Middle frontal gyrus (tissue), 1 donor: ENCODE measurements around the gene DLL4.

ENCODE experiments used
- DNase-seq: peaks from one replicate; pipeline ENCODE4 v3.0.0-alpha.2; 2015; ENCODE audit warnings: low spot score; ENCODE audit errors: extremely low spot score

DLL4 gene

DNA sequence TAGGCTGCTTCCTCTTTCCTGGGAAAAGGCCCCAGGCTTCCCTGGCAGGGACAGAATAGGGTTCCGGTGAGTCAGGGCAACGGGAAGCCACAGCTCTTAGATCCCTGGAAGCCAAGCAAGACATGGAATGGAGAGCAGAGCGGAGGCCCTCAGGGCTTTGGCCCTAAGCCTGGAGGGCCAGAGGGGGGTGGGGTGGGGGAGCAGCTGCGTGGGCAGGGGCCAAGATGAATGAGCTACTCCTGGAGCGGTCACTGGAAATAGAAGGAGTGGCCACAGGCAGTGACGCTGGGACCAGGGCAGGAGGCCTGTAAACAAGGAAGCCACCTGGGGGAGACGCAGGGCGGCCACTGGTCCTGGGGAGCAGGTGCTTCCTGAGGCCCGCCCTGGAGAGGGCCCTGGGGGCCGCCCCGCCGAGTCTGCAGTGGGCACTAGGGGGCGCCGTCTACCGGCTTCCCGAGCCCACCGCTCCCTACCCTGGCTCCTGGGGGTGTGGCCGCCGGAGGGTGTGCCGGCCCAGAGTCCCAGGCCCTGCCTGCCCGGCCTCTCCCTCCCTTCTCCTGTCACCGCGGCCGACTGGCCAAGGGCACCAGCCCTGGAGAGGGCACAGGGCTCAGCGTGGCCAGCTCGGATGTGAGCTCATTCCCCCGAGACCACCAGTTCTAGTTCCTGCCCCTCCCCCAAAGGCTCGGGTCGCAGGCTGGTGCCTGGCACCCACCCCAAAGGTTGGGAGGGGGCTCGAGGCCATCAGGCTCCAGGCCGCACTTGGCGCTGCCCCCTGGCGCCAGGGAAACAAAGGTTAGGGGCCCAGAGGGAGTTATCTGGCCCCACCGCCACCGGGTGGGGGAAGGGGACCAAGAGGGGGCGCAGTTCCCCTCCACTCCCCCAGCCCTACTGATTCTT is 22.8 kb upstream of the DLL4 start:
- DNase-seq: no peak

DNA sequence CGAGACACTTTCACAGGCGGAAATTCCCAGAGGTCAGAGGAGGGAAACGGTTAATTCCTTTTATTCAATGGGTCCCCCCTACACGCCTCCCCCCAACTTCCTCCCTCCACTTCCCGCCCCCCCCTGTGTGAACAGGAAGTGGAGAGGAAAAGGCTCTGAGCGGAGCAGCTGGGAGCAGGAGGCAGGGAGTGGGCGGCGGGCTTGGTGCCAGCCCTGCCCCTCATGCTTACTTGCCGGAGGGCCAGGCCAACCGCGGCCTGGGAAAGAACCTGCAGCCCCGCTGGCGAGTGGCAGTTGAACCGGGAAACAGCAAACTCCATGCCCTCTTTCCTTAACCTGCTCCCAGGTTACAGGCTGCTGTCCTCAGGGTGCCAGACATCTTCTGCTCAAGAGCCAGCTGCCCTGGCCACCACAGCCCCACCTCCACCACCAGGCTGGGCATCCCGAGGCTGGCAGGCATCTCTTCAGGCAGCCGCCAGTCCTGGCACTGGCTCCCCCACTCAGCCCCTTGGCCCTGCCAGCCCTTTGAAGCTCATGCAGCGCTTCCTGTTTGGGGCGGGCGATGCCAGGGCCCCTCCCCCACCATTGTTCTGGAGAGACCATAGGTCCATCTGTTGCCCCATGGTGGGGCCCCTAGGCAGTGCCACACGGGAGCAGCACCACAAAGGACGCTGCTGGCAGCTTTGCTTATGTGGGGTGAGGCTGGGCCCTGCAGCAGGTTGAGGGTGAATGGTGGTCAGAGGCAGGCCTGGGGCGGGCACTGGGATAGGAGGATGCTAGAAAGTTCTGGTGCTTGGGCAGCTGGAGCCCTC is 21.9 kb upstream of the DLL4 start:
- DNase-seq: no peak

DNA sequence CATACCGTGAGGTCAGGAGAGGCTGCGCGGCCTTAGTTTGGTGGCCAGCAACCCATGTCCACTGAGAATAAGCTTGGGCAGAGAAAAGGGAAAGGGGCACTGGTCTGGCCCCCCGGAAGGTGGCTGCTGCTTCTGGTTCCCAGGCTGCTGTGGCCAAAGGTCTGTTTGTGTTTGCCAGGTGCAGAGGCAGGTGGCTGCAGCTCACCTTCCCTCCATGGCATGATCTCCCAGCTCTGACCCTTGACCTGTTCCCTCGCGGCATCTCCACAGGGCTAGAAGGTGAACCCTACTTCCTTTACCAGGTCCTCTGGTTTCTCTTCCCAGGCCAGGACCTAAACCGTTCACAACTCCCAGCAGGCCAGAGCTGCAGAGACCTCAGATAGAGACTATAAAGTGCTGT is 21.0 kb upstream of the DLL4 start:
- no peak for DNase-seq

DNA sequence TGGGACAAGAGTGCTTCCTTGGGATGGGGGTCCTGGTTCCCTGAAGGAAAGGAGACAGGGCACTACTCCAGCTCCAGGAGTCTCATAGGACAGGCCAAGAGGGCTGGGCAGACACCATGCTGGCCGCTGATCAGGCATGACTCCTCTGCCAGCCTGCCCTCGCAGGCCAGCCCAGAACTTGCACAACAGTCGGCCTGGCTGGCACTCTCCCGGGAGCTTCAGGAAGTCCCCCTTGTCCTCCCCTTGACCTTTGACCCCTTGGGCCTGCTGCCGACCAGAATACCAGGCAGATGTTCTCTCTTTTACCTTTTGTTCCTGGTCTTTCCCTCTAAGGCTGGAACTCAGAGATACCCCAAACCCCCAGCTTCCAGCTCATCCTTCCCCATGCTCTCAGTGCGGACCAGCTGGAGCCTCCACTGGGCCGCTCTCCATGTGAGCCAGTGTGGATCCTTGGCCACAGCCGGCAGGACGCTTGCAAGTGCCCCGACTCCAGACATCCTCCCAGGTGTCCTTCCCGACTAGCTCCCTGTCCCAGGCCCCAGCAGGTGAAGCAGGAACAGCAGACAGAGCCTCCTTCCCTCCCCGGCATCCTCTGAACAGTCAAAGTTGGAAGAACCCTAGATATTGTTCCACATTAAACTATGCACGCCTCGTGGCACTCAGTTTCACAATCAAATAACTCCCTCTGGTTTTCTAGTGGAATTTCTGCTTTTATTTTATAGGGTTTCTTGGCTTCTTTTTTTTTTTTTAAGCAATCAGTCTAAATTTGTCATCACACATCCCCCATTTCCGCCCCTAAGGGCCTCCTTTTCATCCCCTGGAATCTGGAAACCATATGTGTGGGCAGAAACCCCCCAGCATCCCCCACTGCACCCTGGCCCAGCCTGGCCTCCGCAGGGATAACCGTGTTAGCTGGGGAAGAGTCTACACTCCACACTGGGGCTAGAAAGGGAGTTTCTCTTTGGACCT is 19.2 kb upstream of the DLL4 start:
- DNase-seq: no peak

DNA sequence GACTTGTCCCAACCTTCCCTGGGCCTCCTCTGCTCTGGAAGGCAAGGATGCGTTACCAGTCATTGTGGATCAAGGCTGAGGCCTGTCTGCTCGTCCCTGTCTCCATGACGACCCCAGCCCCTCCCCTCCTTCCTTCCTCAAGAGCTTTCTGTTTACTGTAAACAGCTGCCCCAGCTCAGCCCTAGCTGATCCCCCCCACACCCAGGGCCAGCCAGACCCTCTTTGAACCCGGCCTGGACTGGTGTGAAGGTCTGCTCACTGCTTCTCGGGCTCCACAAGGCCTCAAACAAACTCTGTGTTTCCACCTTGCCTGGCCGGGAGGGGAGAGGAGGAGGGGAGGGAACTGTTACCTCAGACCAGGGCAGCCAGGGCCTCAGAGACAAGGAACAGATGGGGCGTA is 18.0 kb upstream of the DLL4 start:
- DNase-seq: no peak

DNA sequence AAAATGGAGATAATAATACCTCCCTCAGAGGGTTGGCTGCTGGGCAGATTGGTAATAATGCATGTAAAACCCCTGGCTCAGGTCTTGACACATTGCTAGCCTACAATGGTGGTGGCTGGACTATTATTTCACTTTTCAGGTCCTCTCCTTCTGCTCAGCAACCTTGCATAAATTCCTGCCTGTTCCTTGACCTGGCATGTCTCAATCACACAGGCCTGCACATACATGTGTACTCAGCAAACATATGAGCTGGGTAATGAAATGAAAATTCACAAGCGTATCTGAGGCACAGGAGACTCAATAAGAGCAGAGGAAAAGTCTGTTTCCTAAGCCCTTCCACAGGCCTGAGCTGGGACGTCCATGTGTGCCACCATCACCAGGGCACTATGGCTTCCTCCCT is 17.4 kb upstream of the DLL4 start:
- DNase-seq: no peak

DNA sequence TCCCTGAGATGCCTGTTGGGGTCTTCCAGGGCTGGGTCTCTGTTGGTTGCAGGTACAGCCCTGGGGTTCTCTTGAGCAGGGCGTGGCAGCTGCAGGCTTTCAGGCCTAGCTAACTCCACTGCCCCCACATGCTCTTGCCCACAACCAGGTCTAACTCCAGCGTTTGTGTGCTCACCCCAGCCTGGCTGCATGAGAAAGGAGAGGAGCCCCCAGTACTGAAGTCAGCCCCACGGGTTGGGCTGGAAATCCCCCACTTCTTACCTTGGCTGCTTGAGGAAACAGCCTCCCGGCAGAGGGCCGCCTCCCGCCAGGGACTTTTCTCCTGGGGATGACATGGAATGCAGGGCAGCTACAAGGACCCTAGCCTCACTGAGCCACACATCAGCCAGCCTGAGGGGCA is 16.7 kb upstream of the DLL4 start:
- no peak for DNase-seq

DNA sequence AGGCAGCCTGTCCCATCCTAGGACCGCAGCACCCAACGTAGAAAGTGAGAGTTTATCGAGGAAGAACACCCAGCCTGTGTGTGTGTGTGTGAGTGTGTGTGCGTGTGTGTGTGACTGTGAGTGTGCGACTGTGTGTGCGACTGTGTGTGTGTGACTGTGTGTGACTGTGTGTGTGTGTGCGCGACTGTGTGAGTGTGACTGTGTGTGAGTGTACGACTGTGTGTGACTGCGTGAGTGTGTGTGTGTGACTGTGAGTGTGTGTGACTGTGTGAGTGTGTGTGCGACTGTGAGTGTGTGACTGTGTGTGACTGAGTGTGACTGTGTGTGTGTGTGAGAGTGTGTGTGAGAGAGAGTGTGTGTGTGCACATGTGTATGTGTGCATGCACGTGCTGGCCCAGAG is 15.1 kb upstream of the DLL4 start:
- no peak for DNase-seq

DNA sequence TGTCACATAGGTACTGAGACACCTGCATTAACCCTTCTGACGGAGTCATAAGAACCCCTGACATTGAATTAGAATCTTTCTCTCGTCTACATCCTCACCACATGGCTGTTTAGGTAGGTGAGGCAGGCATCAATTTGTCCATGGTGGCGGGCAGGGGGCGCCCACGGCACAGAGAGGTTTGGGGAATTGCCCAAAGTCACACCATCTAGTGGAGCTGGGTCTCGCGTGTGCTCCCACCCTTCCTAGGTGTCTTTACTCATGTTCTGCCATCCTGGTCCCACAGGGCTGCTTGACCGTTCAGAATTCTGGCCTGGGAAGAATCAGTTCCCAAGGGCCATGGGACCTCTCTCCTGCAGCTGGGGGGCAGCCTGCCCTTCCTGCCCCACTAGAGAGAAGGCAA is 14.7 kb upstream of the DLL4 start:
- DNase-seq: no peak

DNA sequence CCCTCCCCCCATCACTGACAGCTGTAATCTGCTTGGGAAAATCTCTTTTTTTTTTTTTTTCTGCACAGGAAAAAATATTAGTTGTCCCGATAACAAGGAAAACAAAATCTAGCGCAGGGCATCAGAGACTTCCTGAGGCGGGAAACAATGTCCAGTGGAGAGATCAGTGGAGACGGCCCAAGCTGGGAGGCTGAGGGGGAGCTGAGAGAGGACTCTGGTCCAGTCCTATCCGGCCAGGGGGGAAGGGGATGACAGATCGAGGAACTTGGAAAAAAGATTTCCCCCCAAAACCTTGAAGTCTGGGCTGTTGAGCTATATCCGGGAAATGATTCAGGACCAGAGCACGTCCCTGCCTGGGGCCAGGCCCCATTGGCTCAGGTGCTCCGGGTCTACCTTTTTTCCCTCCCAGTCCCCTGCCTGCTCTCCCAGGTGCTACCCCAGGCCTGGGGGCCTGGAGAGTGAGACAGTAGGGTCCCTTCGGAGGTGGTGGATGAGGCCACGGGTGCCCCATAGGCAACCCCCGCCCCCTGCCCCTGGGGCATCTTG is 14.0 kb upstream of the DLL4 start:
- no peak for DNase-seq

DNA sequence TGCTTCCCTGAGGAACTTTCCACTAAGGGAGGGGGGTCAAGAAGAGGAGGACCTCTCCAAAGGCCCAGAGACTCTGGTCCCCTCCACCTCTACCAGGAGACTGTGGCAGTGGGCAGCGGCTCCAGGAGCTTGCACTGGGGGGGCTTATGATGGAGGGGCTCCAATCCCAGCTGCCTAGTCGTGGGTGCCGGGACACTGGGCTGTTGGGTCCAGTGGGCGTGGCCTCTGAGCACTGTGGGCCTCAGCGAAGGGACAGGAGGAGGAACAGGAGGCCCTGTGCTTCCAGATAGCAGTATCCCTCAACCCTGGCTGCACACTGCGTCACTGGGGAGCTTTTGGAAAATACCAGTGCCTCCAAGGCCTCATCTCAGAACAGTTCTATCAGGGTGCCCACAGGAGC is 13.5 kb upstream of the DLL4 start:
- DNase-seq: no peak

DNA sequence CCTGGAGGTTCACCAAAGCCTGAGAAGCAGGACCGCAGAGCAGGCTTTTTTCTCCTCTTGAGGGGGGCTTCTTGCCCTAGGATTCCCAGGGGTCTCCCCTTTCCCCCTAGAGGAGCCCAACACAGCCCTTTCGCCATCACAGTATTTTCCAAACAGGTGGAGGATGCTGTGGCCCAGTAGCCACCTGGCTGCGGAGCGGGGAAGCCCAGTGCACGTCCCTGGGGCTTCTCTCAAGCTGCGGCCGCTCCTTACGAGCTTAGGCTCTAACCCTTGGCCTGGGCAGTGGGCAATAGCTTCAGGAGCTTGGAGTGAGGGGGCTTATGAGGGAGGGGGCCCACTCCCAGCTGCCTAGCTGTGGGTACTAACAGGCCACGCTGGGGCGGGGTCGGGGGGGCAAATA is 11.6 kb upstream of the DLL4 start:
- DNase-seq: no peak

DNA sequence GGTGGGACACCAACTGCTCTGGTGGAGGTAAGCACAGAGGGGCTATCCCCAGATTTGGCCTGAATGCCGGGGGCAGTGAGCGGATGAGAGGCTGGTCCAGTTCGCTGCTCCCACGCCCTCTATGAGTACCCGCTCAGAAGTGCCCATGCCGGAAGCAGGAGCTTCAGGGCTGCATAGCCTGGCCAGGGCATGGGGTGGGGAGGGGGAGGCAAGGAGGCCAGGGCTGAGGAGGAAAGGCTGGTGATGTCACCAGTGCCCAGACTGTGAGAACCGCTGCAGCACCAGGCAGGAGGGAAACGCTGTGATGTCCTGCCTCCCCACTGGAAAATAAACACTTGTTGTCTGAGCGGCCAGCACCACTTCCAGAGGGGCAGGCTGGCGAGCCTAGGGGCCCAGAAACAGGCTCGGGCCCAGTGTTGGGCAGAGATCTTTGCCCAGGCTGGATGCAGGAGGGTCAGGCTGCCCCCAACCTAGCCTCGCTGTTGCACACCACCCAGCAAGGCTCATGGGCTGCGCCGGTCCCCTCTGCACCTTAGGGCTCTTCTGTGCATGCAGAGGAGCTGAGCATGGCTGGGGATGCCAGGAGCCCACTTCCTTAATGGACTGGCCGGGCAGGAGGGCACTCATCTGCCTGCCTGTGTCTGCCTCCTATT is 10.9 kb upstream of the DLL4 start:
- no peak for DNase-seq

DNA sequence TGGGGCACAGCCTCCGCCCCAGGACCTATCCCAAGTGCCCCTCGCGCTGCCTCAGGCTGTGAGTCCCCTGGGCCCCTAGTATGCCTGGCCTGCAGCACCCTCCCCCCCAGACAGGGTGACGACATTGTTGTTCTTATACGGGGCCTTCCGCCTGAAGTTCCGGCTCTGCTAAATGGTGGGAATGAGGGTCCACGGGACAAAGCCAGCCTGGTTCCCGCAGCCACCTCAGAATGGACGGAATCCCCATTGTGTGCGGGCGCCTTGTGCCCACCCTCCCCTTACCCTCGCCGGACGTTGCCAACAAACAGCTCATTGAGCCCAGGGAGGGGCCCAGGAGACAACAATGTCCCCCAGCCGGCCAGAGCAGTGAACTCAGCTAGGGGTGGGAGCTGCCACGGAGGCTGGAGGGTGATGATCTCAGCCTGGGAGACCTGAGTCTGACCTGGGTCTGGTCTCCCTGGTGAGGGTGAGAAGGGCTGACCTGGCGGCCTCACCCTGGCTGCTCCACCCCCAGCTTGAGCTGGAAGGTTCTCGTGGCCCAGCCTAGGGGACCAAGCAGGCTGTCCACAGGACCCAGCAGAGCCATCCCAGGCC is 10.2 kb upstream of the DLL4 start:
- no peak for DNase-seq

DNA sequence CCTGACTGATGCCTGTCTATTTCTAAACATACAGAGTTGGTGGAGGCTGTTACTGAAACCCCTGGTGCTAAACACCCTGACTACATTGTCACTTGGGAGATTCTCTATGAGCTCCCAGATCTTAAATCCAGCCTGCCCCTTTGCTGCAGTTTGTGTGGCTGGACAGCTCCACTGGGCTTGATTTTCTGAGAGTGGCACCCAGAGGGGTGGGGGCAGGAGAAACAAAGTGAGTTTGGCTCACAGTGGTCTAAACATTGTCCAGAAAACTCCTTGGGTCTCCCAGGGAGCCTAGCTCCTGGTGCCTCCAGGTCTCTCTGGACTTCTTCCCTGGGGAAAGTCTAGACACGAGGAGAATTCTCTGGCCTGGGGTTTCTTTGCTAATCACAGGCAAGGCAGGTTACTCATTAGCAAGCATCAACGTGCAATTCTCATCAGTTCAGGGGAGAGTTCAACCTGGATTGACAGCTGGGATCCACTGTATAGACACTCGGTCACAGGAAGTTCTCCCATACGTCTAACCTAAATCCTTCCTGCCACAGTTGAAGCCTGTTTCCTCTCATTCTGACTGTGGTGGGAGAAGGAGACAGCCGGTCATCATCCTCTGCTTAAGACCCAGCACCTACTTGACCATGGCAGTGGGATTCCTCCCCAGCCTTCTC is 7.1 kb upstream of the DLL4 start:
- DNase-seq: no peak

DNA sequence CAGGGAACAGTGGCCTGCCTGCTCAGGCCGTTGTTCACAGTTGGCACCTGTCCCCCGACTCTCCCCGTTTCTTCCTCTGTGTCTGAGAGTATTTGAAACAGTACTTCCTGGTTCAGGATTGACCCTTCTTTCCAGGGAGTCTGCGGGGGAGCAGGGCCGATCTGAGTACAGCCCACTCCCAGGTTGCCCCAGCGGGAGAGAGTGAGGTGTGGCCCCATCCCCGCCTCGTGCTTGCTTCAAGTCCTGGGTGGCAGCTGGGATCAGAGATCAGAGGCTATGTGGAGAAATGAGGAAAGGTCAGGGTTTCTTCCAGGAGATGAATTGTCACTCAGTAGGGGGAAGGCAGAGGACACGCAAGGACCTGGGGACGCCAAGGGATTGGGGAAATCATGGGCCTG is 6.5 kb upstream of the DLL4 start:
- no peak for DNase-seq

DNA sequence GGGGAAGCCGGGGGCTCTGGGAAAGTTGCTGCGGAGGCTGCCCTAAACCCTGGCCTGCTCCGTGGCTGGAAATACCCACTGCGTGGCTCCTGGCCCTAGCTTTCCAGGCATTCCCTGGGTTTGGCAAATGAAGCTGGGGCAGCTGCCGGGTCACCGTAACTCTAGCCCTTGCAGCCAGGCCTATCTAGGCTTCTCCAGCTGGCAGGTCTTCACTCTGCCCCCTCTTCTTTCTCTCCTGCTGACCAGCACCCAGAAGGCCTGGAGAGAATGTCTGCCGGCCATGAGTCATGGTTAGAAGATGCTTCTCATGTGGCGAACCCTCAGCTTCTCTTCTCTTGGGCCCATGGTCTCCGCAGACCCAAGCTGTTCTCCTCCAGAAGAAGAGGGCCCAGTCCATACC is 5.6 kb upstream of the DLL4 start:
- DNase-seq: no peak

DNA sequence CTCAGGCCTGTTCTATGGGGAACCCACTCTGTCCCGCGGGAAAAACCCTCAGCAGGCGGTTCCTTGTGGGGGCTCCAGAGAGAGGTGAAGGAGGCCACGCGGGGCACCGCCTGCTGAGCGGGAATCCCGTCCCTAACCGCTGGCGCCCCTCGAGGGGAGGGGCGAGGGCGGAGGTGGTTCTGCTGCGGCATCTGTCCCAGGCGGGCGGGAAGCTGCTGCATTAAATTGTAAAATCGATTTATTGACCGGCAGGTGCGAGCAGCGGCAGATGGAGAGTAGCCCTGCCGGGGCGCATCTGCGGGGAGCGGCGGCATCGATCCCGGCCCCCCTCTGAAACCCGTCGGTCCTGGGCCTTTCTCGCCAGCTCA is 3.7 kb upstream of the DLL4 start:
- DNase-seq: no peak

DNA sequence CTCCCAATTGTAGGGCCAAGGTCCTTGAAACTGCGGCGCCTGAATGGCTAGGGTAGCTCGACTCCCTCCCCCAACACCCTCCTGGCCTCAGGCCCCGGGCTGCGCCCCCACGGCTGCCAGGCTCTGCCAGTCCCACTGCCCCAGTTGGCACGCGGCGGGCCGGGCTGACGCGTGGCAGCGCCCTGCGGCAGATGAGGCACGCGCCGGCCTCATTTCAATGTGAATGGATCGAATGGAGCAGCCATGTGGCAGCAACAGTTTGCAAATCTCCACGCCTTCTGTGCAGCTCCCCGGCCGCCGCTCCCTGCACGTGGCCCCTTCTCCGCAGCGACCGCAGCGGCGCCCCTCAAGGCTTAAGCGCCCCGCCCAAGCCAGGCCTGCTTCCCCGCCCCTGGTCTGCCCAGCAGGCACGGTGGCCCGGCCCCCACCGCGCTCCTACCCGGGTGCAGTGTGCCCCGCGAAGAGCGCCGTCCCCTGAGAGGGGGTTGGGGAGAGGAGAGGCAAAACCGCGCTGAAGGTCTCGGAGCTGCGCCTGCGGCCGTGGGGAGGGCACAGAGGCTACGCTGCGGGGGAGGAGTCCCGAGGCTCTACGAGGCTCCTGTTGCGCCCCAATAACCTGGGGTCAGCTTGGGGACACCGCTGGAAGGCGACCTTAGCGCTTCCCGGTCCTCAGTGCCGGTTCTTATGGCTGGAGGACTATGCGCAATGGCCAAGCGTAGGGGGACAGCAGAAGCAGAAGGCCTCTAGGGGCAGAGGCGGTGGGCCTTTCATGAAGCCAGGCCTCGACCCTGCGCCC is 3.1 kb upstream of the DLL4 start:
- DNase-seq: no peak
